Hematopoietic multipotent progenitor cell treated with erythropoietin and hydrocortisone succinate and interleukin-3 and kit ligand, for 6 days (in vitro differentiated cells): ENCODE measurements around the gene RPL10A.

Source experiments
- DNase-seq: peaks from one replicate; pipeline ENCODE4 v3.0.0-alpha.2; 2015

RPL10A gene

DNA sequence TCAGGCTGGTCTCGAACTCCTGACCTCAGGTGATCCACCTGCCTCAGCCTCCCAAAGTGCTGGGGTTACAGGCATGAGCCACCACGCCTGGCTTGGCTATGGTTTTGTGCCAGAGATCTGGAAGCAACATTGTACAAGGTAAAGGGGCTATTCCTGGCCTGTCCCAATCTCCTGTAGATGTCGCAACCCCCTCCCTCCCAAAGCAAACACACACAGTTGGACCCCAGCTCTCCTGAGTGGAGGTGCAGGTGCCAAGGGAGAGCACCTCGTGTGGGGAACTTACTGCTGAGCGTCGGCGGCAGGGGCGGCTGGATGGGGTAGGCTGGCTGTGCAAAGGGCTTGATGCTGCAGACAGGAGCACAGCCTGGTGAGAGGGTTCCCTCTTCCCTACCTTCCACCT, 8.8 kb downstream of the RPL10A start:
- no peak for DNase-seq

DNA sequence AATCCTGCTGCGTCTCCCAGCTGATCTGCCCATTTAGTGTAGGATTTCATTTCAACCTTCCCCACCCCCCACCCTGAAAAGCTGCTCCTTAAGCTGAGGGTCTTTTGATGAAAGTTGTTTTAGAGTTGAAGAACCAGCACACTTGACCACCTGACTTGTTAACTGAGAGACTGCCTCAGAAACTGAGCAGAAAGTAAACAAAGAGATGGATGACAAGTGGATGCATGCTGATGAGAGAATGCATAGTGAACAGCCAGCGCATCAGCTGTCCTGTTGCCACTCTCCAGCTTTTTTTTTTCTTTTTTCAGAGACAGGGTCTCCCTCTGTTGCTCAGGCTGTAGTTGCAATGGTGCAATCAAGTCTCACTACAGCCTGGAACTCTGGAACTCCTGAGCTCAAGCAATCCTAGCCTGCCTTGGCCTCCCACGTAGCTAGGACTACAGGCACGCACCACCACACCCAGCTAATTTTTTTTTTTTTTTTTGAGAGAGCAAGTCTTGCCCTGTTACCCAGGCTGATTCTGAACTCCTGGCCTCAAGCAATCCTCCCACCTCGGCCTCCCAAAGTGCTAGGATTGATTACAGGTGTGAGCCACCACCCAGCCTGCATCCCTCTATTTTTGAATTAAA, 9.5 kb downstream of the RPL10A start:
- DNase-seq, result no peak

- DNase-seq, result no peak
These were observed 10.1 kb downstream of the RPL10A start for GRCh38 chr6:35478259-35478658.

DNA sequence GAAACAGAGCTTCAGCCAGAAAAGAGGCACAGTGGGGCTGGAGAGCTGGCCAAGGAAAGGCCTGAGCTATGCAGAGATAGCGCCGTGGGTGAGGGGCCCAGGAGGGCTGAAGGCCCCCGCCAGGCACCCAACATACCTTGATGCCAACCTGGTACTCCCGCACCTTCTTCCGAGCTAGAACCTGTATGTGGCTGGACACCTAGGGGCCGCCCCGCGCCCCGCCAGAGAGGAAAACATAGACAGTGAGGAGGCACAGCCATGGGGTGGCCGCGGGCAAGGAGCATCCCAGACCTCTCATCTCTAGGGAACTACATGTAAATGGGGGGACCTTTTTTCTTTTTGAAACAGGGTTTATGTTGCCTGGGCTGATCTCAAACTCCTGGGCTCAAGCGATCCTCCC, 12.0 kb downstream of the RPL10A start:
- DNase-seq, result no peak

DNA sequence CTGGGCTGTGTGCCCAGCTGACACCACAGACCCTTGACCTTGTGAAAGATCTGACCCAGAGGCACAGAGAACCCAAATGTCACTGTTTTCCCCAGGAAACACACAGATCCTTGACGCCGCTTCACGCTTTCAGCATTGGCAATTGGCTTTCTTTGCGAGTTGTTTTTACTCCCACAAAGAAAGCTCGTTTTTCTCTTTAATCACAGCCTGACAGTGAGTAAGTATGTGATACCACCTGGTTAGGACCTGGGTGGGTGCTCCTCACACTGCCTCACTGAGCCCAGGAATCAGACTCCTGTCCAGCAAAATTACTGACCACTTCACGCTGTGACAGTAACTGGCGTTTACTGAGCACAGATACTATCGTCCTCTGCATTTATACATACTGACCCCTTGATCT, 13.0 kb downstream of the RPL10A start:
- DNase-seq, result no peak

DNA sequence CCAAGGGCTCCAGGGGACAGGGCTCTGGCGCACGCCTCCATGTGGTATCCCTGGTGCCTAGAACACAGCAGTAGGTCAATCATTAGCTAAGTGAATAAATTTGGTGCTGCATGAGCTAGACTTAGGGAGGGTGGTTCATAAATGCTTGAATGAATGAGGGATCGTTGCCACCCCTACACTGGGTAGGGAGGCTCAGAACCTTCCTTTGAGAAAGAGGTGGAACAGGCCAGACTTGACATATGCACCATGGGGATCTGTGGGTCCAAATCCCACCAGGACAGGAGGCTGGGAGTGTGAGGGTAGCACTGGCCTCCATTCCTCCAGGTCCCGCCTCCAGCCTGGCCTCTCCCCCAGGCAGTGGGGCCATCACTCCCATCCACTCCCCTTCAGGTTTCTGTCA, 14.9 kb downstream of the RPL10A start:
- DNase-seq, result no peak

- DNase-seq, result no peak
These were observed 15.3 kb downstream of the RPL10A start for GRCh38 chr6:35483490-35483889.

GRCh38 chr6:35483893-35484645, 15.9 kb downstream of the RPL10A start:
- no peak for DNase-seq

GRCh38 chr6:35484921-35485392, 16.8 kb downstream of the RPL10A start:
- DNase-seq, result no peak

DNA sequence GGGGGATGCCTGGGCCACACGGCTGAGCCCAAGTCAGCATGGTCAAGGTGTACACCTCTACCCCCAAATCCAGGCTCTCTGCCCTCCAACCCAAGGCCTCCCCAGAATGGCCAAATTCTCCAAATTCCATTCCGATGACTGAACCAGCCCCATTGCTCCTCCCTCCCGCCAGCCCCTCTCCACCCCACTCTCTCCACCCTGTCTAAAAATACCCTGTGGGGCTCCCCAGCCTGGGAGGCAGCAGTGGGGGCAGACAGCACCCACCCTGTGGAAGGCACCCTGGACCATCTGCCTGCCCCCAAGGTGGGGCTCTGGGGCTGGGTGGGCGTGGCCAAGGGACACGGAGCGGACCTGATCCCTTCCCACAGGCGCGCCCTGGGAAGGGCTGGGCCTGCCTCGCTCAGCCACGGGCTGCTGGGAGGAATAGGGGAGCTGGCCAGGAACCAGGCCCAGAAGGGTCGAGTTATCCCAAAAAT, 17.2 kb downstream of the RPL10A start:
- DNase-seq, result no peak

DNA sequence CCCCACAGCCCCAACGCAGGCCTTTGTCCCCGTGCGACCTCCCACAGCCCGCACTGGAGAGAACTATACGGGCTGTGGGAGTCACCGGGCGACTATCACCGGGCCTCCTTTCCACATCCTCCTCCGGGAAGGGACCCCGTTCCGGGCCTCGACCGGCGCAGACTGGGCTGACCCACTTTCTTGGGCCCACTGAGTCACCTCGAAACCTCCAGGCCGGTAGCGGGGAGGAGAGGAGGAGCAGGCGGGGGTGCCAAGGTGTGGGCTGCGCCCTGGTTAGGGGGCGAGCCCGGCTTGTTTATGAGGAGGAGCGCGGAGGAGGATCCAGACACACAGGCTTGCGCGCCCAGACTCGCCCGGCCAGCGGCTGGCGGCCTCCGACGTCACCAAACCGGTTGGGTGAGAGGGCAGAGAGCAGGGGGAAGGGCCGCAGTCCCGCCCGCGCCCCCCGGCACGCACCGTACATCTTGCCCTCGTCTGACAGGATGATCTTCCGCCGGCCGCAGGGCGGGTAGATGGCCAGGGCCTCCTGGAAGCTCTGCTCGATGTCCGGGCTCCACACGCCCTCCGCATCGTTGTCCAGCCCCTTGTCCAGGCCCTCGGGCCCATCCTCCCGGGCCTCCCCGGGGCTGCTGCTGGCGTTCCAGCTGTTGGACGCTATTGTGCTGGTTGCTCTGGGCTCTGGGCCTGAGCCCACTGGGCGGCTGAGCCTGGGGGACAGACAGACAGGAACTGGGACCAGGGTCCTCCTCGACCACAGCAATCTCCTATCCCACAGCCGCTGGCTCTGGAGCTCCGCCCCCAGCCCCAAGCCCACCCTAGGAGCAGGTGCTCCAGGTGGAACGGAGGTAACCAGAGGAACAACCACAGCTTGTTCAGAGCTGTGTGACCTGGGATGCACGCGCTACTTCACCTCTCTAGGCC, 18.1 kb downstream of the RPL10A start:
- DNase-seq, result no peak

GRCh38 chr6:35487658-35488516, 19.7 kb downstream of the RPL10A start:
- peak; percentile 75 for DNase-seq

DNA sequence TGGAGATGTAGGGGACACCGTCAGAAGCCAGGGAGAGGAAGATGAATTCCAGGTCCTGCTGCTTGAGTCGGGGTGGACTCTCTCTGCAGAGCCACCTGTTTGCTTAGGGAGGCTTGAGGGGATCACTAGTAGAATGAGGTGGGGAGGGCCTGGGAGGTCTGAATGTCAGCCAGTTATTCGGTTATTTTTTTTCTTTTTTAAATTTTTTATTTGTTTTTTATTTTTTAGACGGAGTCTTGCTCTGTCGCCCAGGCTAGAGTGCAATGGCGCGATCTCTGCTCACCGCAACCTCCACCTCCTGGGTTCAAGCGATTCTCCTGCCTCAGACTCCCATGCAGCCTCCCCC, 20.3 kb downstream of the RPL10A start:
- no peak for DNase-seq

DNA sequence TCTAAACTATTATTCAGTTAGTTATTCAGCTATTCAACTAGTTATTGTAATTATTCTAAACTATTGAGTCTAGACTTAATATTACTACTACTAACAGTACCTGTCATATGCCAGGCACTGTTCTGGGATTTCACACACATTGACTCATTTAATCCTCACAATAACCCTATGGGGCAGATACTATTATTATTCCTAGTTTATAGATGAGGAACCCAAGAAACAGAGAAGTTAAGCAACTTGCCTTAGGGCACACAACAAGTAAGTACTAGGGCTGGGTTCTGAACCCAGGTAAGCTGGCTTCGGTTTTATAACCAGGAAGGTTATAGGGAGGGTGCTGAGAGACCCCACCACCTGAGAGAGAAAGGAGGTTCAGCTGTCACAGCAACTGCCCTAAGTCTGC, 20.9 kb downstream of the RPL10A start:
- DNase-seq, result no peak

GRCh38 chr6:35489995-35490791, 22.0 kb downstream of the RPL10A start:
- DNase-seq, result peak; percentile 29

DNA sequence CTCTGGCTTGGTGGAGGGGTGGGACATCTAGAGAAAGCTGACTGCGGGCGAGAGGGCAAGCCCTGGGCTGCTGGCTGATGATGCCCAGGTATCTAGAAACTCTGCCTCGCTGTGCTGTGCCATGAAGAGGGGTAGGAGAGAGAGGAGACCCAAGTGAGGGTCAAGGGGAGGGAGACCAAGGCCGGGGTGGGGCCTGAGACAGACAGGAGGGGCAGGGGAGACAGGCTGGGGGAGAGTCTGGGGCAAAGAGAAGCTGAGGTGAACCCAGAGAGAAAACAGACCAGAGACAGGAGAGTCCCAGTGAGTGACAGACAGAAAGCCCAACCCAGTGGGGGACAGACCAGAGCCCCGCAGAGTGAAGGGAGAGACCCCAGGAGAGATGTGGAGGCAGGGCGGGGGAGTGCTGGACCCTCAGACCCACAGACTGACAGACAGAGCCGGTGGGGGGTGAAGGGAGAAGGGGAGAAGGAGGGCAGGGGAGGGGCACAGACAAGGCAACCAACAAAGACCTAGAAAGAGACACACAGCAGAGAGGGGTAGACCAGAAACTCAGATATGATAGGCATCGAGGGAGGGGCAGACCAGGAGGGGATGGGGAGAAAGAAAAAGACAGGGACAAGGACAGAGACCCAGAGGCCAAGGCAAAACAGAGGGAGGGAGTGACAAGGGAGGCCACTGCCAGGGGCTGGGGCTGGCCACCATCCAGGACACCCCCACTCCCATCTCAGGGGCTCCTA, 22.8 kb downstream of the RPL10A start:
- DNase-seq, result no peak

DNA sequence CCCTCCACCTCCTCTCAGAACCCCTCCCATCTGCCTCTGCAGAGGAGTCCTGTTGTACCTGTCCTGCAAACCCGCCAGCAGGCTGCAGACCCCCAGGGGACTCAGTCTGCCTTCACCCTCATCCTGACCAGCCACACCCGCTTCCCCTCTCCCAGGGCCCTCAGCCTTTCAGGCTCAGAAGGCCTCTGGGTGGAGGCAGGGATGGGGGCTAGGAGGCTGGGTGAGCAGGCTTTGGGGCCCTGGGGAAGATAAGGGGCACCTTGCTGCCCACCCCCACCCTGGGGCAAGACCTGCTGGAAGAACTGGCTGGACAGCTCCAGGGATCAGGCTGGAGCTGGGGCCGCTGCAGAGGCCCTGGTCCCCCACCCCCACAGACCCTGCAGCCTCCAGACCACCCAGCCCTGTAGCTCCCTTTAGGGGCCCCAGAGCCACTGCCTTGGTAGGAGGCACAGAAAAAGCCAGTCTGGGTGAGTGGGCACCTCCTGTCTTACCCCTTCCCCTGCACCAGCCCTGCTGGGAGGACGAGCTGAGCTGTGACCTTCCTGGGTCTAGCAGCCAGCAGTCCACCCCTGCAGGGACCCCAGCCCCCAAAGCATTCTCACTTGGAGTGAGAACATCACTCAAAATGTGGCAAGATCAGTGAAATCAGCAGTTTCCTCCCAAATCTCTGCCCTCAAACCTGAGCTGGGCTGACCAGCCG, 23.5 kb downstream of the RPL10A start:
- DNase-seq, result no peak

GRCh38 chr6:35492258-35492973, 24.2 kb downstream of the RPL10A start:
- DNase-seq, result no peak

DNA sequence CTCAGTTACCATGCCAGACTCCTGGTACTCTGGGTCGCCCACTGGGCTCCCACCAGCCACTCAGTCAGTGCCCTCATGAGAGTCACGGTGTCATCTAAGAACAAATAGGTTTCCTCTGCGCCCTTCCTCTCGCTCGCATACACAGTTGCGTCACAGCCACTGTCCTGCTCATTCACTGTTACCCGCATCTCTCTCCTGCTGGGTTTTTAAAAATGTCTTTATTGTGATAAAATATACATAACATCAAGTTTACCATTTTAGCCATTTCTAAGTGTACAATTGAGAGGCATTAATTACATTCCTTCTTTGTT, 24.7 kb downstream of the RPL10A start:
- DNase-seq, result no peak
